Adrenal gland (tissue), 19 donors: ENCODE measurements around the gene GPATCH2L. TPM values are rescaled to one million over a fixed set of nuclear protein-coding genes. Genes with fewer than 3 reads are reported as not detected.

Experiments used
- DNase-seq, 7 donors: peaks; one replicate each; pipeline ENCODE4 v3.0.0-alpha.2; 2019 to 2020
- H3K27ac ChIP-seq, 5 donors: fragments of 200-600 bp; sonication (generic) in 4 of 5; 1 replicate in 3 of 5; 2 replicates in 2 of 5; pipeline versions ENCODE4 v1.5.1 to v1.8.0; 2016 to 2020; ENCODE audit warnings: mild to moderate bottlenecking in 1 of 5
- H3K27me3 ChIP-seq: fragments of 200-600 bp; 2 replicates; pipeline ENCODE4 v1.8.0; 2021
- H3K36me3 ChIP-seq, 2 donors: fragments of 200-600 bp; replicated peaks in 1 of 2; 1 replicate in 1 of 2; 2 replicates in 1 of 2; pipeline versions ENCODE4 v1.5.1 to v1.8.0; 2018 to 2022
- H3K4me1 ChIP-seq, 2 donors: fragments of 200-600 bp; replicated peaks in 1 of 2; 1 replicate in 1 of 2; 2 replicates in 1 of 2; pipeline versions ENCODE4 v1.5.1 to v1.8.0; 2018 to 2021
- H3K4me3 ChIP-seq, 4 donors: fragments of 200-600 bp; sonication (generic) in 3 of 4; one replicate each; pipeline ENCODE4 v1.5.1; 2016 to 2018
- H3K9me3 ChIP-seq, 3 donors: fragments of 200-600 bp; sonication (generic) in 1 of 3; replicated peaks in 1 of 3; 1 replicate in 2 of 3; 2 replicates in 1 of 3; pipeline versions ENCODE4 v1.5.1 to v1.8.0; 2016 to 2021
- POLR2A ChIP-seq, 2 donors: fragments of 450-650 bp; IDR thresholded peaks; one replicate each; pipeline ENCODE4 v1.6.1; 2017; ENCODE audit warnings: antibody characterized with exemption in 2 of 2, mild to moderate bottlenecking in 2 of 2, moderate library complexity in 1 of 2
- WGBS, 4 donors: extraction: QIAGEN DNeasy Blood & Tissue Kit in 2 of 4; methylation state at CpG; one replicate each; pipeline versions ENCODE4 v1.1.5 to v1.1.7; 2013 to 2017; 5-methylcytosine and 5-hydroxymethylcytosine counted together
- intact Hi-C, 2 donors: fragments of 100-400 bp; cut with DNase I; formaldehyde crosslinking; loops; one replicate each; pipeline versions ENCODE4 v1.14.1 to v1.15.0; 2022 to 2023
- long read RNA-seq, 10 donors: library from polyadenylated mRNA in 3 of 10; unstranded in 2 of 10; stranded (forward) in 1 of 10; transcript quantifications; one replicate each; pipeline ENCODE4 v2.0.0 and lab custom pipeline, GENCODE V29; 2021 to 2026
- polyA plus RNA-seq, 3 donors: library from polyadenylated mRNA; stranded (reverse); fragments of 200-250 nt in 2 of 3; fragments of 350-450 nt in 1 of 3; fragmentation: Illumina TruSeq in 1 of 3; extraction: RNeasy Lipid Tissue Mini Kit (QIAGEN cat#74804) in 1 of 3; gene quantifications; one replicate each; pipeline ENCODE4 v1.2.3, GENCODE V29; 2013 to 2014
- total RNA-seq, 9 donors: library from RNA; depleted of rRNA in 4 of 9; stranded (reverse); fragments of >200 nt in 4 of 9; fragments of 120-200 nt in 1 of 9; fragmentation: NEBNext Ultra II Directional in 1 of 9; extraction: Animal tissue kit (Norgen Biotek cat#: 25700) in 1 of 9; gene quantifications; one replicate each; pipeline versions ENCODE4 v1.1.0 to v1.2.4, GENCODE V29; 2013 to 2023
- TF ChIP-seq, protein P1 (sequence below), 6 experiments: fragments of 450-650 bp in 4 of 6; fragments of 200-600 bp in 2 of 6; sonication (generic) in 1 of 6; IDR thresholded peaks; 1 replicate in 5 of 6; 2 replicates in 1 of 6; pipeline versions ENCODE4 v1.5.1 to v1.8.0; 2016 to 2021; ENCODE audit warnings: antibody characterized with exemption in 6 of 6, mild to moderate bottlenecking in 2 of 6, moderate library complexity in 1 of 6
- donor health status: healthy with polysubstance abuse.
- donor health status: Bipolar disorder and iron deficiency.
- donor health status: DM: yes; HTN: yes; CAD: no.
- donor health status: DM: no; HTN: no; CAD: no.
- donor health status: DM: no; HTN: no; CAD: no.
- donor health status: DM: yes; HTN: yes; CAD: no.

GPATCH2L gene
- total RNA-seq (100 to 1,000 TPM in 1 of 9 donors, 10 to 100 TPM in 8; 21.5 to 108 (median 46.2) TPM), polyA plus RNA-seq (10 to 100 TPM in 1 of 3 donors, 1 to 10 TPM in 2; 3.2 to 13.8 (median 6.1) TPM)
- long read RNA-seq, donor 1, full-length matches to known transcripts = 2 of 2 reads
- long read RNA-seq, donor 1, partial matches to known transcripts = 0 of 2 reads
- long read RNA-seq, donor 1, other reads (novel, unspliced or antisense) = 0 of 2 reads
- long read RNA-seq, donor 2, full-length matches to known transcripts = 3 of 3 reads
- long read RNA-seq, donor 2, partial matches to known transcripts = 0 of 3 reads
- long read RNA-seq, donor 2, other reads (novel, unspliced or antisense) = 0 of 3 reads
- long read RNA-seq, donor 3, full-length matches to known transcripts = 1 of 1 reads
- long read RNA-seq, donor 3, partial matches to known transcripts = 0 of 1 reads
- long read RNA-seq, donor 3, other reads (novel, unspliced or antisense) = 0 of 1 reads
- long read RNA-seq, donor 4, partial matches to known transcripts = 3 of 7 reads
- long read RNA-seq, donor 4, other reads (novel, unspliced or antisense) = 4 of 7 reads
- long read RNA-seq, donor 5, full-length matches to known transcripts = 7 of 14 reads
- long read RNA-seq, donor 5, partial matches to known transcripts = 4 of 14 reads
- long read RNA-seq, donor 5, other reads (novel, unspliced or antisense) = 3 of 14 reads
- long read RNA-seq, donor 6, partial matches to known transcripts = 2 of 5 reads
- long read RNA-seq, donor 6, other reads (novel, unspliced or antisense) = 3 of 5 reads
- long read RNA-seq, donor 7, full-length matches to known transcripts = 3 of 3 reads
- long read RNA-seq, donor 7, partial matches to known transcripts = 0 of 3 reads
- long read RNA-seq, donor 7, other reads (novel, unspliced or antisense) = 0 of 3 reads
- long read RNA-seq, donor 8, full-length matches to known transcripts = 3 of 8 reads
- long read RNA-seq, donor 8, partial matches to known transcripts = 5 of 8 reads
- long read RNA-seq, donor 8, other reads (novel, unspliced or antisense) = 0 of 8 reads
- long read RNA-seq, donor 9, full-length matches to known transcripts = 2 of 2 reads
- long read RNA-seq, donor 9, partial matches to known transcripts = 0 of 2 reads
- long read RNA-seq, donor 9, other reads (novel, unspliced or antisense) = 0 of 2 reads
- long read RNA-seq, donor 10, full-length matches to known transcripts = 2 of 2 reads
- long read RNA-seq, donor 10, partial matches to known transcripts = 0 of 2 reads
- long read RNA-seq, donor 10, other reads (novel, unspliced or antisense) = 0 of 2 reads

DNA sequence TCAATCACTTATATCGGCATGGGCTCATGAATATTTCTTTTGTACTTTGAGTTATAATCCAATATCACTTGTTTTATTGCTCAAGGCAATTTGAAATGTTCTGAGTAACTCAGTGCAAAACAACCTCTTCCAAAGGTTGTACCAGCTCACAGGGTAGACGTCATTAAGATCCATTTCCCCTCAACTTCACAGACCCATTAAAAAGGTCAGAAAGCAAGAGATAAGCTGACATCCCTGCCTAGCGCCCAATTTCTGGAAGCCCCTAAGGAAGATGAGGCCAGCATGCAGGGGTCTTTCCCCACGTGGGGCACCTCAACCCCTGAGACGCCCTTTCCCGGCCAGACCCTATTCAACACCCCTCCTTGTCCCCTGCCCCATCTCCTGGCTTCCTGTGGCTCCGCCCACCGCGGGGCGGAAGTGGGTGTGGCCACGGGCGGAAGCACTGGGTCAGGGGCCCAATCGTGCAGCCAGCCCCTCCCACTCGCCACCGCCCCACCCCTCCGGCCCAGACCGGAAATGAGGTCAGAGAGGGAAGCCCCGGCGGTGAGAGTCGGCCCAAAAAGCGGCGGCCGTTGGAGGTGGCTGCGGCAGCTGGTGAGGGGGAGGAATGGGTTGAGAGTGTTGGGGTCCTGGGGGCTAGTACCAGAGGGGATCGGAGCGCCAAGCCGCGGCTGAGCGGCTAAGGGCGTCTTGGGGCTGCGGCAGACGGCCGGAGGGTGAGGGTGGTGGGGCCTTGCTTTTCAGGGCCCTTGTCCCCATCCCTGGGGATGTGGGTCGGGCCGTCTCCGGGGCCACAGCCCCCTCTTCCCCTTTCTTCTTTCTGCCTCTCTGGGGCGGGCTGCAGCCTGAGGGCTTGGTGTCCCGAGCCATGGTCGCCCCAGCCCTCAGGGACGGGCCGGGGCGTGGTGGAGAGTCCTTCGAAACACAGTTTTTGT is at the start of gene GPATCH2L:
Gene GPATCH2L (plus strand): TSS at position 525 of the 935 bp plus-strand sequence. CDS start 2,442 bp downstream, outside the sequence.
- Histone ChIP-seq H3K27me3 (no peaks in the 10 kb centered on the region), H3K27ac (peak within 1 kb of the TSS; percentile 45 to 94 (median 84)), H3K36me3 (peaks cover 0 to 8% of the 10 kb centered on the region in 2 donors), H3K4me1 (peaks cover 17 to 40% of the 10 kb centered on the region in 2 donors), H3K9me3 (no peaks in the 10 kb centered on the region), H3K4me3 (peak within 1 kb of the TSS in 3 of 4 donors; percentile 74 to 98 (median 94))
- intact Hi-C loops = no loop called here
- peak; percentile 50 to 66 for TF ChIP-seq POLR2A (IDR thresholded peaks at IDR 0.05)
- TF ChIP-seq, protein P1, sequence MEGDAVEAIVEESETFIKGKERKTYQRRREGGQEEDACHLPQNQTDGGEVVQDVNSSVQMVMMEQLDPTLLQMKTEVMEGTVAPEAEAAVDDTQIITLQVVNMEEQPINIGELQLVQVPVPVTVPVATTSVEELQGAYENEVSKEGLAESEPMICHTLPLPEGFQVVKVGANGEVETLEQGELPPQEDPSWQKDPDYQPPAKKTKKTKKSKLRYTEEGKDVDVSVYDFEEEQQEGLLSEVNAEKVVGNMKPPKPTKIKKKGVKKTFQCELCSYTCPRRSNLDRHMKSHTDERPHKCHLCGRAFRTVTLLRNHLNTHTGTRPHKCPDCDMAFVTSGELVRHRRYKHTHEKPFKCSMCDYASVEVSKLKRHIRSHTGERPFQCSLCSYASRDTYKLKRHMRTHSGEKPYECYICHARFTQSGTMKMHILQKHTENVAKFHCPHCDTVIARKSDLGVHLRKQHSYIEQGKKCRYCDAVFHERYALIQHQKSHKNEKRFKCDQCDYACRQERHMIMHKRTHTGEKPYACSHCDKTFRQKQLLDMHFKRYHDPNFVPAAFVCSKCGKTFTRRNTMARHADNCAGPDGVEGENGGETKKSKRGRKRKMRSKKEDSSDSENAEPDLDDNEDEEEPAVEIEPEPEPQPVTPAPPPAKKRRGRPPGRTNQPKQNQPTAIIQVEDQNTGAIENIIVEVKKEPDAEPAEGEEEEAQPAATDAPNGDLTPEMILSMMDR (IDR thresholded peaks at IDR 0.05) = no peak
- DNase-seq = peak; percentile 91 to 97 (median 96)
- WGBS, 4 donors = 3 to 9% (median 4%) methylated on average over 11 to 43 of the region's 43 CpGs

DNA sequence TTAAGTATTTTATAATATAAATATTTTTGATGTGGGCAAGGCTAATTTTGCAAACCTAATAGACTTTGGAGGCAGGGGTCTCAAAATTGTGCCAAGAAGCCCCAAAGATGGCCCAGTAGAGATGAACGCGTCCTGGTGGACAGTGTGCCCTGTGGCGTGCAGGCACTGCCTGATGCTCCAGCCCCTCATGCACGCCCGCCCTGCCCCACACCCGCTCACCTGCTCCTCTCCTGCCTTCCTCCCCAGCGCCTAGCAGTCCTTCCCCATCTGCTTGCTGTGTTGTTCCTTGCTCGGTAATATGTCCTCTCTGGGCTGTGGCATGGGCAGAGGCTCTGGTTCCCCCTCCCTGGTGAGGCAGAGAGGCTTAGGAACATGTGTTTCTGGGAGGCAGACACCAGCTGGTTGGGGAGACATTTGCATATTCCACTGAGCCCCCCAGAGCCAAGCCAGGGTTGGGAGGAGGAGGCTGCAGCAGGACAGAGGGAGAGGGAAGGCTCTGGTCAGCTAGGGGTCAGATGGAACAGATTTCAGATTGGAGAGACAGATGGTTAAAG is 46.8 kb upstream of the GPATCH2L start:
- intact Hi-C loops = no loop called here
- WGBS, 4 donors = 73 to 84% (median 78%) methylated on average over 5 to 8 of the region's 8 CpGs
- TF ChIP-seq, protein P1 (IDR thresholded peaks at IDR 0.05) = no peak
- TF ChIP-seq POLR2A (IDR thresholded peaks at IDR 0.05) = no peak

DNA sequence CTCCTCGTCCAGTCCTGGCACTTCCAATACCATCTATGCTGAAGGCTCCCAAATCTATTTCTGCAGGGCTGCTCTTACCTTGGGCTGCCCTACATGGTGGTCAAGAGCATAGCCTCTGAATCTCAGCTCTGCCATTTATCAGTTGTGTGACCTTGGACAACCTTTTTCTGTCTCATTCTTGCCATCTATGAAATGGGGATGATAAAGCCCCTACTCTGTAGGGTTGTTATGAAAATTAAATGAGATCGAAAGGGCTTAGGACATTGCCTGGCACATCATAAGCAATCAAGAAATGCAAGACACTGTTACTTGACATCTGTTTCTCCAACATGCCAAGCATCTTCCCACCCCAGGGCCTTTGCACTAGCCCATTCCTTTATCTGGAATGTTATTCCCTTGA is 45.5 kb upstream of the GPATCH2L start:
- Histone ChIP-seq H3K27ac (no peak overlapping the region), H3K4me3 (no peak overlapping the region), H3K9me3 (no peaks in the 10 kb centered on the region), H3K27me3 (no peaks in the 10 kb centered on the region), H3K36me3 (no peaks in the 10 kb centered on the region), H3K4me1 (no peaks in the 10 kb centered on the region)
- intact Hi-C loops = no loop called here
- 73 to 91% (median 82%) methylated on average over 2 of the region's 2 CpGs for WGBS, 4 donors
- TF ChIP-seq, protein P1 (IDR thresholded peaks at IDR 0.05) = no peak
- no peak for TF ChIP-seq POLR2A (IDR thresholded peaks at IDR 0.05)
- no peak for DNase-seq

More for the DNA sequence above, 46.8 kb upstream of the GPATCH2L start:
- DNase-seq = no peak
- H3K4me3 ChIP-seq = no peak overlapping the region
- H3K4me1 ChIP-seq = no peaks in the 10 kb centered on the region
- H3K36me3 ChIP-seq = no peaks in the 10 kb centered on the region
- H3K9me3 ChIP-seq = no peaks in the 10 kb centered on the region
- H3K27me3 ChIP-seq = no peaks in the 10 kb centered on the region
- H3K27ac ChIP-seq = no peak overlapping the region
